Activated CD8-positive, alpha-beta T cell treated with anti-CD3 and anti-CD28 coated beads for 36 hours (primary cell): Measurements from ENCODE around the gene B4GALT4. TPM values are rescaled to one million over a fixed set of nuclear protein-coding genes. Genes with fewer than 3 reads are reported as not detected.

ENCODE experiments used
- ATAC-seq: fragments of 200-7000 bp; cut with Tn5 transposase; one replicate; pipeline ENCODE4 v1.10.0; 2021; ENCODE audit warnings: mild to moderate bottlenecking, moderate library complexity
- CTCF ChIA-PET: fragments of 350-600 bp; sonication (Branson Sonifier 250); formaldehyde crosslinking; loops from one replicate; lab custom pipeline; 2021; ENCODE audit warnings: antibody characterized with exemption; lab: Charles Lee
- POLR2A ChIA-PET: fragments of 350-600 bp; sonication (Branson Sonifier 250); formaldehyde crosslinking; loops from one replicate; lab custom pipeline; 2021; ENCODE audit warnings: antibody characterized with exemption; lab: Charles Lee
- DNase-seq: peaks from one replicate; pipeline ENCODE4 v3.0.0-alpha.2; 2020
- H3K27ac Mint-ChIP-seq: one replicate; pipeline ENCODE4 v1.8.0; 2021; ENCODE audit warnings: mild to moderate bottlenecking, mixed read lengths
- H3K27me3 Mint-ChIP-seq: one replicate; pipeline ENCODE4 v1.8.0; 2021; ENCODE audit warnings: mixed read lengths
- H3K36me3 Mint-ChIP-seq: one replicate; pipeline ENCODE4 v1.8.0; 2021; ENCODE audit warnings: low read depth, mixed read lengths
- H3K4me1 Mint-ChIP-seq: one replicate; pipeline ENCODE4 v1.8.0; 2021; ENCODE audit warnings: low read depth, mixed read lengths
- H3K4me3 Mint-ChIP-seq: one replicate; pipeline ENCODE4 v1.8.0; 2021; ENCODE audit warnings: mild to moderate bottlenecking, moderate library complexity, mixed read lengths
- H3K9me3 Mint-ChIP-seq: one replicate; pipeline ENCODE4 v1.8.0; 2021; ENCODE audit warnings: mixed read lengths
- intact Hi-C: fragments of 100-400 bp; cut with micrococcal nuclease; formaldehyde crosslinking; loops from one replicate; pipeline ENCODE4 v1.10.0; 2022
- total RNA-seq, 2 experiments: library from RNA; stranded (reverse); gene quantifications; one replicate each; pipeline ENCODE4 v1.2.3, GENCODE V29; 2021
- TF ChIP-seq, protein P1 (sequence below): fragments of 200-600 bp; IDR thresholded peaks from one replicate; pipeline ENCODE4 v1.8.0; 2022; ENCODE audit warnings: antibody characterized with exemption, mild to moderate bottlenecking

The B4GALT4 gene
- total RNA-seq, 2 experiments from 2014 or later = 13.3 to 15.2 TPM

DNA sequence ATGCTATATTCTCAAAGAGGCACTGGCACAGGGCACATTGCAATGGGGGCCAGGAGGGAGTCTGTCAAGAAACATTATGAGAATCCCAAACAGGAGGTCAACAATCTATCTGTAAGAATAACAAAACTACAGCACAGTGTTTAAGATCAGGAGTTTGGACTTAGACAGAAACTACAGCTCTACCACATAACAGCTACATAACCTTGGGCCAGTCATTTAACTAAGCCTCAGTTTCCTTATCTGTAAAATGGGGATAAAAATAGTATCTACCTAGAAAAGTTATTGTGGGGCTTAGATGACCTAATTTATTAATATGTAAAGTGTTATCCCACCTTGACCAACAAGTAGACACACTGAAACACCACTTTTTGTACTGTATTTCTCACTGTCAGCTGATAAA lies 9.9 kb downstream of the B4GALT4 start:
- TF ChIP-seq, protein P1, sequence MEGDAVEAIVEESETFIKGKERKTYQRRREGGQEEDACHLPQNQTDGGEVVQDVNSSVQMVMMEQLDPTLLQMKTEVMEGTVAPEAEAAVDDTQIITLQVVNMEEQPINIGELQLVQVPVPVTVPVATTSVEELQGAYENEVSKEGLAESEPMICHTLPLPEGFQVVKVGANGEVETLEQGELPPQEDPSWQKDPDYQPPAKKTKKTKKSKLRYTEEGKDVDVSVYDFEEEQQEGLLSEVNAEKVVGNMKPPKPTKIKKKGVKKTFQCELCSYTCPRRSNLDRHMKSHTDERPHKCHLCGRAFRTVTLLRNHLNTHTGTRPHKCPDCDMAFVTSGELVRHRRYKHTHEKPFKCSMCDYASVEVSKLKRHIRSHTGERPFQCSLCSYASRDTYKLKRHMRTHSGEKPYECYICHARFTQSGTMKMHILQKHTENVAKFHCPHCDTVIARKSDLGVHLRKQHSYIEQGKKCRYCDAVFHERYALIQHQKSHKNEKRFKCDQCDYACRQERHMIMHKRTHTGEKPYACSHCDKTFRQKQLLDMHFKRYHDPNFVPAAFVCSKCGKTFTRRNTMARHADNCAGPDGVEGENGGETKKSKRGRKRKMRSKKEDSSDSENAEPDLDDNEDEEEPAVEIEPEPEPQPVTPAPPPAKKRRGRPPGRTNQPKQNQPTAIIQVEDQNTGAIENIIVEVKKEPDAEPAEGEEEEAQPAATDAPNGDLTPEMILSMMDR = no peak
- intact Hi-C loops = no loop called here
- DNase-seq (no peak), ATAC-seq (no peak)
- H3K36me3 Mint-ChIP-seq = peaks cover 59% of the 10 kb centered on the region
- no peak overlapping the region for H3K4me3 Mint-ChIP-seq
- no peaks in the 10 kb centered on the region for H3K9me3 Mint-ChIP-seq
- H3K27me3 Mint-ChIP-seq = no peaks in the 10 kb centered on the region
- CTCF ChIA-PET = interaction anchor here (1.3 to 1.5 kb wide), 2 partner anchors 10 to 347 kb away, joined by 4 to 8 read pairs; partner anchors contain the start of gene B4GALT4
- H3K4me1 Mint-ChIP-seq = peaks cover 26% of the 10 kb centered on the region
- no peak overlapping the region for H3K27ac Mint-ChIP-seq
- POLR2A ChIA-PET = interaction anchor here (1.2 kb wide), 1 partner anchor 9 kb away, joined by 3 read pairs; the partner anchor contains the start of gene B4GALT4

DNA sequence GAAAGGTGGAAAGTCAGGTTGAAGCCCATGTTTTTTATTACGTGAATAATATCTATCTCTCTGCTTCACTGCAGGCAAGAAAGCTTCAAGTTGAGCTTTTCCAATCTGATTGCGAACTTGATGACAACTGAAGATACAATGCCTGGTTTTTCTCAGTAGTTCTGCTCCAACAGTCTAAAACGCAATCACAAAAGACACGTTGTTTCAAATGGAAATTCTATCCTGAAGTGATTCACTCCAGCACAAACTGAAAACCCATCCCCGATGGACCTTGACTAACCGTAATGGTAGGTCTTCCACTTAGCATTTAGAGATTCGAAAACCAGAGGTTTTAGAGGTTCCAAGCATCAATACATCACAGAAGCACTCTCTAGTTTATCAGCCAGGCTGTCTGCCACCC lies 10.6 kb downstream of the B4GALT4 start:
- no peaks in the 10 kb centered on the region for H3K9me3 Mint-ChIP-seq
- H3K27me3 Mint-ChIP-seq = no peaks in the 10 kb centered on the region
- DNase-seq (no peak), ATAC-seq (no peak)
- TF ChIP-seq, protein P1 = no peak
- H3K4me3 Mint-ChIP-seq = no peak overlapping the region
- H3K36me3 Mint-ChIP-seq = peaks cover 53% of the 10 kb centered on the region
- H3K27ac Mint-ChIP-seq = no peak overlapping the region
- intact Hi-C loops = no loop called here
- peaks cover 21% of the 10 kb centered on the region for H3K4me1 Mint-ChIP-seq
- ChIA-PET POLR2A (interaction anchor here (1.2 kb wide), 1 partner anchor 10 kb away, joined by 3 read pairs; the partner anchor contains the start of gene B4GALT4), CTCF (interaction anchor here (1.5 kb wide), 1 partner anchor 346 kb away, joined by 4 read pairs; no protein-coding TSS in a partner anchor)

DNA sequence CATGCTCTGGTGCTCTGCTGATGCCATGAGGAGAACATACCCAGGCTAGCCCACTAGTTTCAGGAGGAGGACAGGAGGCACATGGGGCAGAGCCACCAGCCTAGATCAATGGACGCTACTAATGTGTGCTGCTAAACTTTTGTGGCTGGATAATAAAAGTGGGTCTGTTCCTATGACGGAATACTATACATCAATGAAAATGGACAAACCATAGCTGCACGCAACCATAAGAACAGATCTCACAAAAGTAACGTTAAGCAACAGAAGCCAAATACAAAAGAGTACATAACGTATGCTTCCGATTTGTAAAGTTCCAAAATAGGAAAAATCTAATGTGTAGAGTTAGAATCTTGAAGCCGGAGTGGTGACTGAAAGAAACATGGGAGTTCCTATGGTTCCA lies 11.5 kb downstream of the B4GALT4 start:
- ATAC-seq (no peak), DNase-seq (no peak)
- peaks cover 14% of the 10 kb centered on the region for H3K4me1 Mint-ChIP-seq
- H3K27ac Mint-ChIP-seq = no peak overlapping the region
- intact Hi-C loops = no loop called here
- no peaks in the 10 kb centered on the region for H3K27me3 Mint-ChIP-seq
- CTCF ChIA-PET = no interaction called here
- TF ChIP-seq, protein P1 = no peak
- H3K4me3 Mint-ChIP-seq = no peak overlapping the region
- POLR2A ChIA-PET = interaction anchor here (1.2 kb wide), 1 partner anchor 12 kb away, joined by 4 read pairs; the partner anchor contains the start of gene B4GALT4
- H3K9me3 Mint-ChIP-seq = no peaks in the 10 kb centered on the region
- peaks cover 51% of the 10 kb centered on the region for H3K36me3 Mint-ChIP-seq

DNA sequence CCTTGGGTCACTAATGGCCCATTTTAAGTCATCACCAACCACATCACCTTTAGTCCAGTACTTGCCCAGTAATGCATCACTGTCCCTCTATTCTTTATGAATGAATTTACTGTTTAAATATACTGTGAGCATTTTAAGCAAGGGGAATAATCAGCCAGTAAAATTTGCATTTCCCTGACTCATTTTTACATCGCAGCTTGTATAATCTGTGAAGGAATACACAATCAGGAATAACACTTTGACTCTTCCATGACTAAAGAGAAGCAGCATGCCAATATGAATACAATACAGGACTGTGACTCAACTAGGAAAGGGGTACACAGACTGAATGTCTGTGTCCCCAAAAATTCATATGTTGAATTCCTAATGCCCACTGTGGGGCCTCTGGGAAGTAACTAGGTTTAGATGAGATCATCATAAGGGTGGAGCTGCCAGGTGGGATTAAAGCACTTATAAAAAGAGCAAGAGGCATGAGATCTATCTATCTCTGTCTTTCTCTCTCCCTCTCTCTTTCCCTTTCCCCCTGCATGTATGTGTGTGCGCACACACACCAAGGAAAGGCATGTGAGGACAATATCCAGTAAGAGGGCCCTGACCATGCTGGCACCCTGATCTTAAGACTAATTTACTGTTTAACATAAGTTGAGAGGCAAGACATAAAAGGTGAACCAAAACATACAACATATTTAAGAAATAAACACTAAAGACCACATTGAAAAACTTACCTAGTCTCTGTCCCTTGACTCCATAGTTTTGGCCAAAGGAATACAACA lies 12.1 kb downstream of the B4GALT4 start:
- Mint-ChIP-seq H3K27ac (no peak overlapping the region), H3K9me3 (no peaks in the 10 kb centered on the region), H3K27me3 (no peaks in the 10 kb centered on the region), H3K36me3 (peaks cover 53% of the 10 kb centered on the region), H3K4me3 (no peak overlapping the region), H3K4me1 (peaks cover 14% of the 10 kb centered on the region)
- TF ChIP-seq, protein P1 = no peak
- ATAC-seq = no peak
- intact Hi-C loops = no loop called here
- ChIA-PET POLR2A (interaction anchor here (0.6 to 1.2 kb wide), 2 partner anchors 12 to 1286 kb away, joined by 3 to 4 read pairs; partner anchors contain the start of gene B4GALT4), CTCF (interaction anchor here (1.2 kb wide), 1 partner anchor 13 kb away, joined by 5 read pairs; the partner anchor contains the start of gene B4GALT4)
- no peak for DNase-seq
